GM23338 (cell line): ENCODE results near the gene FAM83C. TPM values are rescaled to one million over a fixed set of nuclear protein-coding genes. Genes with fewer than 3 reads are reported as not detected.

Experiments
- ATAC-seq: fragments of 200-7000 bp; cut with Tn5 transposase; 3 replicates; pipeline ENCODE4 v1.9.1; 2020
- DNase-seq: peaks from one replicate; pipeline ENCODE4 v3.0.0-alpha.2; 2015; ENCODE audit warnings: low spot score
- H2AFZ ChIP-seq: fragments of 200-600 bp; sonication (generic); 2 replicates; pipeline ENCODE4 v1.8.0; 2016; ENCODE audit warnings: antibody characterized with exemption, mild to moderate bottlenecking, moderate library complexity
- H3F3A ChIP-seq: fragments of 200-600 bp; sonication (generic); replicated peaks from 2 replicates; pipeline ENCODE4 v1.8.0; 2017; ENCODE audit warnings: antibody characterized with exemption, mixed run types, low read depth
- H3K27ac ChIP-seq: fragments of 200-600 bp; sonication (generic); 2 replicates; pipeline ENCODE4 v1.6.1; 2016; ENCODE audit warnings: low read depth
- H3K27me3 ChIP-seq: fragments of 200-600 bp; sonication (generic); 2 replicates; pipeline ENCODE4 v1.8.0; 2016; ENCODE audit warnings: mild to moderate bottlenecking, mixed run types, moderate library complexity; ENCODE audit not compliant: insufficient read depth
- H3K36me3 ChIP-seq: fragments of 200-600 bp; sonication (generic); 2 replicates; pipeline ENCODE4 v1.8.0; 2016; ENCODE audit warnings: mild to moderate bottlenecking; ENCODE audit not compliant: insufficient read depth
- H3K4me1 ChIP-seq: fragments of 200-600 bp; sonication (generic); 2 replicates; pipeline ENCODE4 v1.8.0; 2016; ENCODE audit warnings: mild to moderate bottlenecking, moderate library complexity; ENCODE audit not compliant: insufficient read depth
- H3K4me2 ChIP-seq: fragments of 200-600 bp; sonication (generic); 2 replicates; pipeline ENCODE4 v1.7.1; 2017; ENCODE audit warnings: mixed run types
- H3K4me3 ChIP-seq: fragments of 200-600 bp; sonication (generic); 2 replicates; pipeline ENCODE4 v1.6.1; 2016; ENCODE audit warnings: mixed run types
- H3K79me2 ChIP-seq: fragments of 200-600 bp; sonication (generic); replicated peaks from 2 replicates; pipeline ENCODE4 v1.8.0; 2017; ENCODE audit warnings: mild to moderate bottlenecking; ENCODE audit not compliant: insufficient read depth
- H3K9me2 ChIP-seq: fragments of 200-600 bp; sonication (generic); 2 replicates; pipeline ENCODE4 v1.8.0; 2017; ENCODE audit not compliant: insufficient read depth
- H4K20me1 ChIP-seq: fragments of 200-600 bp; sonication (generic); replicated peaks from 2 replicates; pipeline ENCODE4 v1.8.0; 2017; ENCODE audit warnings: mild to moderate bottlenecking; ENCODE audit not compliant: insufficient read depth
- H3K27ac Mint-ChIP-seq: 2 replicates; pipeline ENCODE4 v1.8.0; 2020; ENCODE audit warnings: inconsistent platforms, mild to moderate bottlenecking, moderate library complexity, mixed read lengths
- H3K27me3 Mint-ChIP-seq: 3 replicates; pipeline ENCODE4 v1.8.0; 2022; ENCODE audit warnings: low read depth, mild to moderate bottlenecking, moderate library complexity, mixed read lengths, inconsistent platforms; ENCODE audit not compliant: insufficient read depth, poor library complexity
- H3K36me3 Mint-ChIP-seq: 3 replicates; pipeline ENCODE4 v1.8.0; 2021; ENCODE audit warnings: low read depth, mild to moderate bottlenecking, inconsistent platforms, moderate library complexity, mixed read lengths
- H3K4me1 Mint-ChIP-seq: 3 replicates; pipeline ENCODE4 v1.8.0; 2020; ENCODE audit warnings: mild to moderate bottlenecking, inconsistent platforms, mixed read lengths
- H3K4me3 Mint-ChIP-seq: 3 replicates; pipeline ENCODE4 v1.8.0; 2021; ENCODE audit warnings: moderate library complexity, mild to moderate bottlenecking, inconsistent platforms, mixed read lengths
- H3K9me3 Mint-ChIP-seq: 3 replicates; pipeline ENCODE4 v1.8.0; 2020; ENCODE audit warnings: moderate library complexity, mild to moderate bottlenecking, inconsistent platforms, mixed read lengths
- CREB1 ChIP-seq: fragments of 250-450 bp; sonication (Bioruptor Pico); IDR thresholded peaks from 2 replicates; pipeline ENCODE4 v1.5.0; 2020; ENCODE audit warnings: low read depth, mild to moderate bottlenecking, moderate library complexity
- EZH2 ChIP-seq: fragments of 200-600 bp; sonication (generic); IDR thresholded peaks from one replicate; pipeline ENCODE4 v1.8.0; 2017; ENCODE audit warnings: antibody characterized with exemption, mild to moderate bottlenecking, low read depth; ENCODE audit not compliant: unreplicated experiment
- EZH2phosphoT487 ChIP-seq: fragments of 200-600 bp; sonication (generic); IDR thresholded peaks from one replicate; pipeline ENCODE4 v1.8.1; 2018; ENCODE audit warnings: antibody characterized with exemption; ENCODE audit not compliant: unreplicated experiment
- JUNB ChIP-seq: IDR thresholded peaks from one replicate; pipeline ENCODE4 v1.6.1; 2016; ENCODE audit warnings: antibody characterized with exemption; ENCODE audit not compliant: unreplicated experiment
- NANOG ChIP-seq: IDR thresholded peaks from 2 replicates; pipeline ENCODE4 v1.6.1; 2016; ENCODE audit warnings: antibody characterized with exemption, borderline replicate concordance
- POLR2AphosphoS5 ChIP-seq: IDR thresholded peaks from 2 replicates; pipeline ENCODE4 v1.6.1; 2016; ENCODE audit warnings: antibody characterized with exemption, low read depth
- STAT1 ChIP-seq: IDR thresholded peaks from one replicate; pipeline ENCODE4 v1.6.1; 2016; ENCODE audit warnings: antibody characterized with exemption; ENCODE audit not compliant: unreplicated experiment
- ZNF114 ChIP-seq: fragments of 250-450 bp; sonication (Bioruptor Pico); IDR thresholded peaks from 2 replicates; pipeline ENCODE4 v1.5.0; 2020; ENCODE audit warnings: mild to moderate bottlenecking, moderate library complexity
- ZNF331 ChIP-seq: fragments of 250-450 bp; sonication (Bioruptor Pico); IDR thresholded peaks from 2 replicates; pipeline ENCODE4 v1.5.0; 2020; ENCODE audit warnings: low read depth, mild to moderate bottlenecking, moderate library complexity
- polyA plus RNA-seq: library from polyadenylated mRNA; unstranded; fragments of >200 nt; fragmentation: Nextera tagmentation; extraction: Ambion mirVana; gene quantifications from 2 replicates; pipeline ENCODE4 v1.2.1, GENCODE V29; 2016
- total RNA-seq: library from RNA; depleted of rRNA; stranded (reverse); fragments of >200 nt; shearing (Covaris generic); gene quantifications from 2 replicates; pipeline ENCODE4 v1.2.3, GENCODE V29; 2014
- TF ChIP-seq, protein P1 (sequence below): fragments of 250-450 bp; sonication (Bioruptor Pico); IDR thresholded peaks from 2 replicates; pipeline ENCODE4 v1.5.0; 2020; ENCODE audit warnings: mild to moderate bottlenecking, moderate library complexity
- TF ChIP-seq, protein P2 (sequence below), 2 experiments: fragments of 200-600 bp in 1 of 2; sonication (generic) in 1 of 2; conservative IDR thresholded peaks; 2 replicates each; pipeline versions ENCODE4 v1.5.1 to v1.6.1; 2016 to 2017; ENCODE audit warnings: antibody characterized with exemption in 2 of 2, low read depth in 2 of 2, mild to moderate bottlenecking in 2 of 2, moderate library complexity in 1 of 2
- TF ChIP-seq, protein P3 (sequence below): IDR thresholded peaks from 2 replicates; pipeline ENCODE4 v1.6.1; 2016; ENCODE audit warnings: antibody characterized with exemption
- TF ChIP-seq, protein P4 (sequence below): IDR thresholded peaks from one replicate; pipeline ENCODE4 v1.6.1; 2018; ENCODE audit warnings: antibody characterized with exemption; ENCODE audit not compliant: unreplicated experiment

FAM83C gene
- total and polyA plus RNA-seq, 2 experiments from 2014 or later: 0.10 TPM; not detected in 1

DNA sequence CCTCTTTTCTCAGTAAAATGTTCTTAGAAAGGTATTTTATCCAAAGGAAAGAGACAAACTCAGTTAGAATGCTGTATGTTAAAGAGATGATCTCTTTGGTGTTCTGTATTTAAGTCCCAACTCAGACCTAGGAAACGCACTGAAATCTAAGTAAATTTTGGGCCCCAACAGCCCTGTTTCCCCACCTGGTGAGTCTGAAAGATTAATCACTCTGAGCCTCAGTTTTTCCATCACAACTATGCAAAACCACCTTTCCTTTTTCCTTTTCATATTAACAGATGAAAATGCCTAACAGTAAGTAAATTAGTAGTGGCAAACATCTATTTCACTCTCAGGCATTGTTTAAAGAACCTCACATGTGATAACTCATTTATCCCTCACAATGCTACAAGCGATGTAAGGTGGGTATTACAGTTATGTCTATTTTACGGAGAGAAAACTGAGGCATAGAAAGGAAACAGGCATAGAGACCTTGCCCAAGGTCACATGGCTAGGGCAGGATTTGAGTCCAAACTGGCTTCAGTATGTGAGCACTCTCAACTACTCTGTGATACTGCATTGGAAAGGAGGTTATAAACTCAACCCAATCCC, 36.0 kb upstream of the FAM83C start:
- Histone ChIP-seq H3K36me3 (no peaks in the 10 kb centered on the region), H3K27me3 (no peaks in the 10 kb centered on the region), H2AFZ (no peak overlapping the region), H3K9me2 (no peaks in the 10 kb centered on the region), H3K4me2 (no peak overlapping the region), H3K4me3 (no peak overlapping the region), H3K4me1 (no peaks in the 10 kb centered on the region), H4K20me1 (peaks cover 7% of the 10 kb centered on the region; the same call in 1 of the 2 replicates), H3F3A (no peaks in the 10 kb centered on the region), H3K79me2 (no peaks in the 10 kb centered on the region), H3K27ac (no peak overlapping the region)
- H3K4me3 Mint-ChIP-seq: no peak overlapping the region
- no peaks in the 10 kb centered on the region for H3K27me3 Mint-ChIP-seq
- H3K4me1 Mint-ChIP-seq: peaks cover 9% of the 10 kb centered on the region
- no peak overlapping the region for H3K27ac Mint-ChIP-seq
- no peak for DNase-seq
- no peaks in the 10 kb centered on the region for H3K9me3 Mint-ChIP-seq
- no peak for TF ChIP-seq POLR2AphosphoS5
- TF ChIP-seq EZH2phosphoT487: no peak
- TF ChIP-seq CREB1 (CRISPR knock-in tag): no peak
- TF ChIP-seq STAT1: no peak
- TF ChIP-seq, protein P1, sequence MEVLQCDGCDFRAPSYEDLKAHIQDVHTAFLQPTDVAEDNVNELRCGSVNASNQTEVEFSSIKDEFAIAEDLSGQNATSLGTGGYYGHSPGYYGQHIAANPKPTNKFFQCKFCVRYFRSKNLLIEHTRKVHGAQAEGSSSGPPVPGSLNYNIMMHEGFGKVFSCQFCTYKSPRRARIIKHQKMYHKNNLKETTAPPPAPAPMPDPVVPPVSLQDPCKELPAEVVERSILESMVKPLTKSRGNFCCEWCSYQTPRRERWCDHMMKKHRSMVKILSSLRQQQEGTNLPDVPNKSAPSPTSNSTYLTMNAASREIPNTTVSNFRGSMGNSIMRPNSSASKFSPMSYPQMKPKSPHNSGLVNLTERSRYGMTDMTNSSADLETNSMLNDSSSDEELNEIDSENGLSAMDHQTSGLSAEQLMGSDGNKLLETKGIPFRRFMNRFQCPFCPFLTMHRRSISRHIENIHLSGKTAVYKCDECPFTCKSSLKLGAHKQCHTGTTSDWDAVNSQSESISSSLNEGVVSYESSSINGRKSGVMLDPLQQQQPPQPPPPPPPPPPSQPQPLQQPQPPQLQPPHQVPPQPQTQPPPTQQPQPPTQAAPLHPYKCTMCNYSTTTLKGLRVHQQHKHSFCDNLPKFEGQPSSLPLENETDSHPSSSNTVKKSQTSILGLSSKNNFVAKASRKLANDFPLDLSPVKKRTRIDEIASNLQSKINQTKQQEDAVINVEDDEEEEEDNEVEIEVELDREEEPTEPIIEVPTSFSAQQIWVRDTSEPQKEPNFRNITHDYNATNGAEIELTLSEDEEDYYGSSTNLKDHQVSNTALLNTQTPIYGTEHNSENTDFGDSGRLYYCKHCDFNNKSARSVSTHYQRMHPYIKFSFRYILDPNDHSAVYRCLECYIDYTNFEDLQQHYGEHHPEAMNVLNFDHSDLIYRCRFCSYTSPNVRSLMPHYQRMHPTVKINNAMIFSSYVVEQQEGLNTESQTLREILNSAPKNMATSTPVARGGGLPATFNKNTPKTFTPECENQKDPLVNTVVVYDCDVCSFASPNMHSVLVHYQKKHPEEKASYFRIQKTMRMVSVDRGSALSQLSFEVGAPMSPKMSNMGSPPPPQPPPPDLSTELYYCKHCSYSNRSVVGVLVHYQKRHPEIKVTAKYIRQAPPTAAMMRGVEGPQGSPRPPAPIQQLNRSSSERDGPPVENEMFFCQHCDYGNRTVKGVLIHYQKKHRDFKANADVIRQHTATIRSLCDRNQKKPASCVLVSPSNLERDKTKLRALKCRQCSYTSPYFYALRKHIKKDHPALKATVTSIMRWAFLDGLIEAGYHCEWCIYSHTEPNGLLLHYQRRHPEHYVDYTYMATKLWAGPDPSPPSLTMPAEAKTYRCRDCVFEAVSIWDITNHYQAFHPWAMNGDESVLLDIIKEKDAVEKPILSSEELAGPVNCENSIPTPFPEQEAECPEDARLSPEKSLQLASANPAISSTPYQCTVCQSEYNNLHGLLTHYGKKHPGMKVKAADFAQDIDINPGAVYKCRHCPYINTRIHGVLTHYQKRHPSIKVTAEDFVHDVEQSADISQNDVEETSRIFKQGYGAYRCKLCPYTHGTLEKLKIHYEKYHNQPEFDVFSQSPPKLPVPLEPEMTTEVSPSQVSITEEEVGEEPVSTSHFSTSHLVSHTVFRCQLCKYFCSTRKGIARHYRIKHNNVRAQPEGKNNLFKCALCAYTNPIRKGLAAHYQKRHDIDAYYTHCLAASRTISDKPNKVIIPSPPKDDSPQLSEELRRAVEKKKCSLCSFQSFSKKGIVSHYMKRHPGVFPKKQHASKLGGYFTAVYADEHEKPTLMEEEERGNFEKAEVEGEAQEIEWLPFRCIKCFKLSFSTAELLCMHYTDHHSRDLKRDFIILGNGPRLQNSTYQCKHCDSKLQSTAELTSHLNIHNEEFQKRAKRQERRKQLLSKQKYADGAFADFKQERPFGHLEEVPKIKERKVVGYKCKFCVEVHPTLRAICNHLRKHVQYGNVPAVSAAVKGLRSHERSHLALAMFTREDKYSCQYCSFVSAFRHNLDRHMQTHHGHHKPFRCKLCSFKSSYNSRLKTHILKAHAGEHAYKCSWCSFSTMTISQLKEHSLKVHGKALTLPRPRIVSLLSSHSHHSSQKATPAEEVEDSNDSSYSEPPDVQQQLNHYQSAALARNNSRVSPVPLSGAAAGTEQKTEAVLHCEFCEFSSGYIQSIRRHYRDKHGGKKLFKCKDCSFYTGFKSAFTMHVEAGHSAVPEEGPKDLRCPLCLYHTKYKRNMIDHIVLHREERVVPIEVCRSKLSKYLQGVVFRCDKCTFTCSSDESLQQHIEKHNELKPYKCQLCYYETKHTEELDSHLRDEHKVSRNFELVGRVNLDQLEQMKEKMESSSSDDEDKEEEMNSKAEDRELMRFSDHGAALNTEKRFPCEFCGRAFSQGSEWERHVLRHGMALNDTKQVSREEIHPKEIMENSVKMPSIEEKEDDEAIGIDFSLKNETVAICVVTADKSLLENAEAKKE: no peak
- TF ChIP-seq ZNF114 (CRISPR knock-in tag): no peak
- TF ChIP-seq ZNF331 (CRISPR knock-in tag): no peak
- TF ChIP-seq, protein P2, sequence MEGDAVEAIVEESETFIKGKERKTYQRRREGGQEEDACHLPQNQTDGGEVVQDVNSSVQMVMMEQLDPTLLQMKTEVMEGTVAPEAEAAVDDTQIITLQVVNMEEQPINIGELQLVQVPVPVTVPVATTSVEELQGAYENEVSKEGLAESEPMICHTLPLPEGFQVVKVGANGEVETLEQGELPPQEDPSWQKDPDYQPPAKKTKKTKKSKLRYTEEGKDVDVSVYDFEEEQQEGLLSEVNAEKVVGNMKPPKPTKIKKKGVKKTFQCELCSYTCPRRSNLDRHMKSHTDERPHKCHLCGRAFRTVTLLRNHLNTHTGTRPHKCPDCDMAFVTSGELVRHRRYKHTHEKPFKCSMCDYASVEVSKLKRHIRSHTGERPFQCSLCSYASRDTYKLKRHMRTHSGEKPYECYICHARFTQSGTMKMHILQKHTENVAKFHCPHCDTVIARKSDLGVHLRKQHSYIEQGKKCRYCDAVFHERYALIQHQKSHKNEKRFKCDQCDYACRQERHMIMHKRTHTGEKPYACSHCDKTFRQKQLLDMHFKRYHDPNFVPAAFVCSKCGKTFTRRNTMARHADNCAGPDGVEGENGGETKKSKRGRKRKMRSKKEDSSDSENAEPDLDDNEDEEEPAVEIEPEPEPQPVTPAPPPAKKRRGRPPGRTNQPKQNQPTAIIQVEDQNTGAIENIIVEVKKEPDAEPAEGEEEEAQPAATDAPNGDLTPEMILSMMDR (conservative IDR thresholded peaks at IDR 0.05; ENCODE audit: low read depth in 2 of 2): no peak
- TF ChIP-seq, protein P3, sequence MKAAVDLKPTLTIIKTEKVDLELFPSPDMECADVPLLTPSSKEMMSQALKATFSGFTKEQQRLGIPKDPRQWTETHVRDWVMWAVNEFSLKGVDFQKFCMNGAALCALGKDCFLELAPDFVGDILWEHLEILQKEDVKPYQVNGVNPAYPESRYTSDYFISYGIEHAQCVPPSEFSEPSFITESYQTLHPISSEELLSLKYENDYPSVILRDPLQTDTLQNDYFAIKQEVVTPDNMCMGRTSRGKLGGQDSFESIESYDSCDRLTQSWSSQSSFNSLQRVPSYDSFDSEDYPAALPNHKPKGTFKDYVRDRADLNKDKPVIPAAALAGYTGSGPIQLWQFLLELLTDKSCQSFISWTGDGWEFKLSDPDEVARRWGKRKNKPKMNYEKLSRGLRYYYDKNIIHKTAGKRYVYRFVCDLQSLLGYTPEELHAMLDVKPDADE: no peak
- TF ChIP-seq, protein P4, sequence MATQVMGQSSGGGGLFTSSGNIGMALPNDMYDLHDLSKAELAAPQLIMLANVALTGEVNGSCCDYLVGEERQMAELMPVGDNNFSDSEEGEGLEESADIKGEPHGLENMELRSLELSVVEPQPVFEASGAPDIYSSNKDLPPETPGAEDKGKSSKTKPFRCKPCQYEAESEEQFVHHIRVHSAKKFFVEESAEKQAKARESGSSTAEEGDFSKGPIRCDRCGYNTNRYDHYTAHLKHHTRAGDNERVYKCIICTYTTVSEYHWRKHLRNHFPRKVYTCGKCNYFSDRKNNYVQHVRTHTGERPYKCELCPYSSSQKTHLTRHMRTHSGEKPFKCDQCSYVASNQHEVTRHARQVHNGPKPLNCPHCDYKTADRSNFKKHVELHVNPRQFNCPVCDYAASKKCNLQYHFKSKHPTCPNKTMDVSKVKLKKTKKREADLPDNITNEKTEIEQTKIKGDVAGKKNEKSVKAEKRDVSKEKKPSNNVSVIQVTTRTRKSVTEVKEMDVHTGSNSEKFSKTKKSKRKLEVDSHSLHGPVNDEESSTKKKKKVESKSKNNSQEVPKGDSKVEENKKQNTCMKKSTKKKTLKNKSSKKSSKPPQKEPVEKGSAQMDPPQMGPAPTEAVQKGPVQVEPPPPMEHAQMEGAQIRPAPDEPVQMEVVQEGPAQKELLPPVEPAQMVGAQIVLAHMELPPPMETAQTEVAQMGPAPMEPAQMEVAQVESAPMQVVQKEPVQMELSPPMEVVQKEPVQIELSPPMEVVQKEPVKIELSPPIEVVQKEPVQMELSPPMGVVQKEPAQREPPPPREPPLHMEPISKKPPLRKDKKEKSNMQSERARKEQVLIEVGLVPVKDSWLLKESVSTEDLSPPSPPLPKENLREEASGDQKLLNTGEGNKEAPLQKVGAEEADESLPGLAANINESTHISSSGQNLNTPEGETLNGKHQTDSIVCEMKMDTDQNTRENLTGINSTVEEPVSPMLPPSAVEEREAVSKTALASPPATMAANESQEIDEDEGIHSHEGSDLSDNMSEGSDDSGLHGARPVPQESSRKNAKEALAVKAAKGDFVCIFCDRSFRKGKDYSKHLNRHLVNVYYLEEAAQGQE: no peak
- TF ChIP-seq NANOG: no peak
- TF ChIP-seq EZH2: no peak
- no peak for TF ChIP-seq JUNB
- no peaks in the 10 kb centered on the region for H3K36me3 Mint-ChIP-seq
- ATAC-seq: no peak
